LNCaP clone FGC (cell line): ENCODE data around the gene COLEC12.

Experiments
- DNase-seq: peaks from one replicate; pipeline ENCODE4 v3.0.0-alpha.2; 2011; ENCODE audit warnings: low read depth
- H3K4me3 ChIP-seq: 2 replicates; pipeline ENCODE4 v1.5.1; 2011; ENCODE audit warnings: mild to moderate bottlenecking, low read depth, low read length, control low read depth
- CTCF ChIP-seq: IDR thresholded peaks from 2 replicates; pipeline ENCODE4 v1.5.1; 2012; ENCODE audit warnings: mild to moderate bottlenecking; ENCODE audit not compliant: control insufficient read depth, insufficient read depth; ENCODE audit errors: extremely low read depth

COLEC12 gene

GRCh38 chr18:370751-371608, 129.5 kb downstream of the COLEC12 start:
- no peak for TF ChIP-seq CTCF
- no peak for DNase-seq
- no peak overlapping the region for H3K4me3 ChIP-seq

DNA sequence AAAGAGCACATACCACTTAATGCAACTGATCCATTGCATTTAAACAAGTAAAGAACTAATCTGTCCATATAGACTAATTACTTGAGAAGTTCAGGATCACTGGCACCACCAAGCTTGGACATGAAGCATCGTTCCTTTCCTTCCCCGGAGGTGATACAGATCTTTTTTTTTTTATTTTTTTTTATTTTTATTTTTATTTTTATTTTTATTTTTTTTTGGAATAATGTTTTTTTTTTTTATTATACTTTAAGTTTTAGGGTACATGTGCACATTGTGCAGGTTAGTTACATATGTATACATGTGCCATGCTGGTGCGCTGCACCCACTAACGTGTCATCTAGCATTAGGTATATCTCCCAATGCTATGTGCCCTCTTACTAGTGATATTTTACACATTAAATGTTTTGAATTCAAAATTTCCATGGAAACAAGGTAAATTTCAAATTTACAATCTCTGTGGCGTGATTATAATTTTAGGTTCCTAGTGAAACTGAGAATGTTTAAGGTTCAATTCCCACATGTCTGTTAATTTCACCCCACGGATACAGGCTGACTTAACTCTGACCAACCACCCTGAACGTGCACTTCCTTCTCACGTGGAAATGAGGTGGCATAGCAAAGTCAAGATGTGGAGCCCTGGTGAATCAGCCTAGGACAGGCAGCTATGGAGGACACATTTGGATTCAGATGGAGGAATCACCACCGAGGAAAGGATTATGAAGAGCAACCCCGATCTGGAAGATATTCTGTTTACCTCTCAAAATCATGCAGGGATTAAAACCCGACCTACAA, 131.1 kb downstream of the COLEC12 start:
- TF ChIP-seq CTCF, result no peak
- DNase-seq, result no peak
- H3K4me3 ChIP-seq, result no peak overlapping the region

DNA sequence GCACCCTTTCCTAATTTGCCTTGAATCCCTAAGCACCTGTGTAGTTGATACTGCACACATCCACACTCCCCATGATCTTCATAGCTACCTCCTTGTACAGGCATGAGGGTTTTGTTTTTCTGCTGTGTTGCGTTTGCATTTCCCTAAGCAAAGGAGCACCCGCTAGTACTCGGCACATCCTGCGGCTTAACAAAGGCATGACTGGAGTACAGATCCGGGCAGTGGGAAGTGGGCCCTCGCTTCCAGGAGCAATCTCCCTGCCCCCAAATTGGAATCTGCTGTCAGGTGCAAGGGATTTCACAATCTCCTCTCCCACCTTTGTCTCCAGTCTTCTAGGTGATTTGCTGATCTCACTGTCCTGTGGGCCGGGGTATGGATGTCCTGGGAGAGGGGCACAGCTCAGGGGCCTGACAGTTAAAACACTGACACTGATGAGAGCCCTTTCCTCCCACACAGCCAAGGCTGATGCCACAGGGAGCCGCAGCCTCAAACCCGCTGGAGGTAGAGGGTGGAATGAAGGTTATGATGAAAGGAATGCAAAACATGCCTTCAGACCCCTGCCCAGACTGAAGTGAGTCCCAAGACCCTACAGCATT, 133.9 kb downstream of the COLEC12 start:
- no peak for TF ChIP-seq CTCF

DNA sequence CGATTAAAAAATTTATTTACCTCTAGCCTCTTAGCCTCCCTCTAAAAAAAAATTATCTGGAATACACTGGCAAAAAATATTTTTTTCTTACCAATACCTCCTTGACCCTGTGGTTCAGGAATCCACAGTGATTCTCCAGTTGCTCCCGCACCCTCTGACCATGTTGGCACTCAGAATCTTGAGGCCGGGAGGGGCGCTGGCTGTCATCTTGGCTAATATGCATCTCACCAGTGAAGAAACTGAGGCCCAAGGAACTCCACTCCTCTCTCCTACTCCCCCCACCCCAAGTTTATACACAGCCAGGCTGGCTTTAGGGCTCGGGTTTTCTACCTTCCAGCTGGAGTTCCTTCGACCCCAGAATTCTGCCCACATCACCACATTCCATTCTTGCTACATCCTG, 134.8 kb downstream of the COLEC12 start:
- no peak for TF ChIP-seq CTCF
- no peak overlapping the region for H3K4me3 ChIP-seq
- no peak for DNase-seq

More for the DNA sequence above, 133.9 kb downstream of the COLEC12 start:
- no peak for DNase-seq
- H3K4me3 ChIP-seq, result no peak overlapping the region

- TF ChIP-seq CTCF, result no peak
- DNase-seq, result peak; percentile 15
- H3K4me3 ChIP-seq, result no peak overlapping the region
These were observed 136.2 kb downstream of the COLEC12 start for GRCh38 chr18:364256-364826.

GRCh38 chr18:363301-364085, 137.0 kb downstream of the COLEC12 start:
- H3K4me3 ChIP-seq, result no peak overlapping the region
- TF ChIP-seq CTCF, result no peak
- DNase-seq, result no peak
